ENCODE results near the gene RIPOR2.

- TF ChIP-seq, protein P1, sequence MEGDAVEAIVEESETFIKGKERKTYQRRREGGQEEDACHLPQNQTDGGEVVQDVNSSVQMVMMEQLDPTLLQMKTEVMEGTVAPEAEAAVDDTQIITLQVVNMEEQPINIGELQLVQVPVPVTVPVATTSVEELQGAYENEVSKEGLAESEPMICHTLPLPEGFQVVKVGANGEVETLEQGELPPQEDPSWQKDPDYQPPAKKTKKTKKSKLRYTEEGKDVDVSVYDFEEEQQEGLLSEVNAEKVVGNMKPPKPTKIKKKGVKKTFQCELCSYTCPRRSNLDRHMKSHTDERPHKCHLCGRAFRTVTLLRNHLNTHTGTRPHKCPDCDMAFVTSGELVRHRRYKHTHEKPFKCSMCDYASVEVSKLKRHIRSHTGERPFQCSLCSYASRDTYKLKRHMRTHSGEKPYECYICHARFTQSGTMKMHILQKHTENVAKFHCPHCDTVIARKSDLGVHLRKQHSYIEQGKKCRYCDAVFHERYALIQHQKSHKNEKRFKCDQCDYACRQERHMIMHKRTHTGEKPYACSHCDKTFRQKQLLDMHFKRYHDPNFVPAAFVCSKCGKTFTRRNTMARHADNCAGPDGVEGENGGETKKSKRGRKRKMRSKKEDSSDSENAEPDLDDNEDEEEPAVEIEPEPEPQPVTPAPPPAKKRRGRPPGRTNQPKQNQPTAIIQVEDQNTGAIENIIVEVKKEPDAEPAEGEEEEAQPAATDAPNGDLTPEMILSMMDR (conservative IDR thresholded peaks at IDR 0.05 in 1 of 2, IDR thresholded peaks at IDR 0.05 in 1 of 2; ENCODE audit: extremely low read depth in 1 of 2, insufficient read depth in 1 of 2, low read depth in 1 of 2, low read length in 2 of 2) = no peak
- TF ChIP-seq EZH2 (IDR thresholded peaks at IDR 0.05; ENCODE audit: borderline replicate concordance, low read length) = no peak
These were observed 17.1 kb downstream of the RIPOR2 start for GRCh38 chr6:24918641-24919055.

Measured in mammary epithelial cell (primary cell).